Right cardiac atrium (tissue), 5 donors: ENCODE data around the gene DOCK11. TPM values are rescaled to one million over a fixed set of nuclear protein-coding genes. Genes with fewer than 3 reads are reported as not detected.

Experiments
- ATAC-seq, 2 donors: fragments of 200-7000 bp; cut with Tn5 transposase; one replicate each; pipeline versions ENCODE4 v1.8.0 to v1.9.1; 2020; ENCODE audit warnings: moderate library complexity in 2 of 2, mild to moderate bottlenecking in 1 of 2
- DNase-seq, 3 donors: peaks; one replicate each; pipeline ENCODE4 v3.0.0-alpha.2; 2020
- H3K27ac ChIP-seq: one replicate; pipeline ENCODE4 v1.5.1; 2013; ENCODE audit warnings: mild to moderate bottlenecking, low read length, control low read depth, moderate library complexity
- H3K27me3 ChIP-seq: one replicate; pipeline ENCODE4 v1.6.1; 2013; ENCODE audit not compliant: control insufficient read depth, insufficient read depth
- H3K4me1 ChIP-seq: one replicate; pipeline ENCODE4 v1.6.1; 2013; ENCODE audit warnings: low read length; ENCODE audit not compliant: control insufficient read depth, insufficient read depth
- H3K4me3 ChIP-seq: one replicate; pipeline ENCODE4 v1.5.1; 2013; ENCODE audit warnings: low read length, control low read depth
- H3K9me3 ChIP-seq: one replicate; pipeline ENCODE4 v1.6.1; 2013; ENCODE audit warnings: low read length; ENCODE audit not compliant: control insufficient read depth
- WGBS: extraction: QIAGEN DNeasy Blood & Tissue Kit; methylation state at CpG from one replicate; pipeline ENCODE4 v1.1.7; 2013; 5-methylcytosine and 5-hydroxymethylcytosine counted together
- intact Hi-C, 4 donors: fragments of 100-400 bp; cut with DNase I; formaldehyde crosslinking; loops; one replicate each; pipeline versions ENCODE4 v1.11.0 to v1.14.0; 2022 to 2023
- polyA plus RNA-seq: library from polyadenylated mRNA; stranded (reverse); fragments of 200-250 nt; gene quantifications from one replicate; pipeline ENCODE4 v1.2.3, GENCODE V29; 2013
- total RNA-seq, 4 donors: library from RNA; stranded (reverse); fragmentation: NEBNext Ultra II Directional; extraction: Animal tissue kit (Norgen Biotek cat#: 25700); gene quantifications; one replicate each; pipeline ENCODE4 v1.2.1, GENCODE V29; 2021
- donor health status: healthy with polysubstance abuse.
- donor health status: DM: no; HTN: yes; CAD: no.
- donor health status: DM: no; HTN: no; CAD: no.
- donor health status: DM: no; HTN: yes; CAD: no; lungs with severe emphysema.
- donor health status: DM: yes; HTN: yes; CAD: no.

Gene DOCK11
- total and polyA plus RNA-seq, 5 donors: 3.3 to 8.5 (median 6.0) TPM

DNA sequence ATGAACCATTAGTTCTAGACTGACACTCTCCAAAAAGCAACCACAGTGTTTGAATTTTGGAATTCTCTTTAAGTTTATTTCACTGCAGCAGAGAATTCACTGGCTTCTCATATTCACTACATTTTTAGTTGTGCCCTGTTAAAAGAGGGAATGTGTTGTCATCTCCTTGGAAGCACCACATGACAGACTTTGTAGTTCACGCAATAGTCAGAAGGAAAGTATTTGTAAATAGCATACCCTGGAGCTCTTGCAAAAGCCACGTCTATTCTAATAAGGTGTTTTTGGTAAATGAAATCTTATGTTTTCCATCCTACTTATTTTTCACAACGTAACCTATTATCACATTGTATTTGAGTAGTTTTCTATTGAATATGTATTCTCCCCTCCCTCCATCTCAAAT, 25.8 kb downstream of the DOCK11 start:
- ATAC-seq: no peak
- H3K4me1 ChIP-seq: peaks cover 1% of the 10 kb centered on the region

GRCh38 chrX:118522230-118522926, 26.8 kb downstream of the DOCK11 start:
- intact Hi-C loops: no loop called here
- ATAC-seq (no peak), DNase-seq (no peak)
- Histone ChIP-seq H3K27ac (no peak overlapping the region), H3K4me1 (peaks cover 1% of the 10 kb centered on the region), H3K9me3 (no peaks in the 10 kb centered on the region), H3K27me3 (no peaks in the 10 kb centered on the region), H3K4me3 (no peak overlapping the region)
- WGBS: 92% methylated on average over 3 of the region's 3 CpGs

More for the DNA sequence above, 25.8 kb downstream of the DOCK11 start:
- Histone ChIP-seq H3K9me3 (no peaks in the 10 kb centered on the region), H3K27me3 (no peaks in the 10 kb centered on the region), H3K4me3 (no peak overlapping the region), H3K27ac (no peak overlapping the region)
- DNase-seq: no peak
- 59% methylated on average over 3 of the region's 3 CpGs for WGBS
- intact Hi-C loops: no loop called here

DNA sequence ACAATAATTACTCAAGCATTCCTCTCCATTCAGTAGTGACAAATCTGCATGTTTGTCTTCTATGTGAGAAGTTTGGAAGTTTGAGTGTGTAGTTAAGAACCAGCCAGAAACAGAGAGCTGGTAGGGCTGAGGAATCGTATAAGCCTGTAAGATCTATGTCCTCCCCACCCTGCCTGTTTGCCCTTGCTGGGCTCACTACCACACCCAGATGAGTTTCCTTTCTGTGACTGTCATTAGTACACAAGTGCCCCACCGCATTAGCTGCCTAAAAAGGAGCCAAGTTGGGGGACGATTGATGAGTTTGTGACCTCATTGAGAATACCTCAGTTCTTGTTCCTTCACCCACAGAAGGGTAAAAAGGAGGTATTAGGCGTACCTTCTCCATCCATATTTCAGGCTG, 28.3 kb downstream of the DOCK11 start:
- DNase-seq (no peak), ATAC-seq (no peak)
- H3K9me3 ChIP-seq: no peaks in the 10 kb centered on the region
- H3K4me3 ChIP-seq: no peak overlapping the region
- intact Hi-C loops: no loop called here
- no peaks in the 10 kb centered on the region for H3K27me3 ChIP-seq
- H3K4me1 ChIP-seq: peaks cover 1% of the 10 kb centered on the region
- no peak overlapping the region for H3K27ac ChIP-seq
- 67% methylated on average over 4 of the region's 4 CpGs for WGBS

DNA sequence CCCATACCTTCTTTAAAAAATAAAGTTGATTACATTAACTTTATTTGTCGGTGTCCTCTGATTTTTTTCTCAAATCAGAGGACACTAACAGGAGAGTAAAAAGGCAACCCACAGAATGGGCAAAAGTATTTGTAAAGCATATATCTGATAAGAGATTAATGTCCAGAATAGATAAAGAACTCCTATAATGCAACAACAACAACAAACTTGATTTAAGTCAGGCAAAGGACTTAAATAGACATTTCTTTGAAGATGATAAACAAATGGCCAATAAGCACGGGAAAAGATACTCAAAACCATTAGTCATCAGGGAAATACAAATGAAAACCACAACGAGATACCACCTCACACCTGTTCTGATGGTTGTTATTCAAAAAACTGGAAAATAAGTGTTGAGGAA, 28.7 kb downstream of the DOCK11 start:
- intact Hi-C loops: no loop called here
- Histone ChIP-seq H3K27ac (no peak overlapping the region), H3K4me3 (no peak overlapping the region), H3K4me1 (peaks cover 1% of the 10 kb centered on the region), H3K9me3 (no peaks in the 10 kb centered on the region), H3K27me3 (no peaks in the 10 kb centered on the region)
- no peak for DNase-seq
- ATAC-seq: no peak
- WGBS: 61% methylated on average over 3 of the region's 3 CpGs

- H3K4me1 ChIP-seq: peaks cover under 1% of the 10 kb centered on the region
- ATAC-seq (no peak), DNase-seq (no peak)
- 82% methylated on average over 4 of the region's 4 CpGs for WGBS
- no peaks in the 10 kb centered on the region for H3K27me3 ChIP-seq
- intact Hi-C loops: no loop called here
- H3K27ac ChIP-seq: no peak overlapping the region
- no peak overlapping the region for H3K4me3 ChIP-seq
- no peaks in the 10 kb centered on the region for H3K9me3 ChIP-seq
Observed at GRCh38 chrX:118525174-118525730, 29.6 kb downstream of the DOCK11 start.

DNA sequence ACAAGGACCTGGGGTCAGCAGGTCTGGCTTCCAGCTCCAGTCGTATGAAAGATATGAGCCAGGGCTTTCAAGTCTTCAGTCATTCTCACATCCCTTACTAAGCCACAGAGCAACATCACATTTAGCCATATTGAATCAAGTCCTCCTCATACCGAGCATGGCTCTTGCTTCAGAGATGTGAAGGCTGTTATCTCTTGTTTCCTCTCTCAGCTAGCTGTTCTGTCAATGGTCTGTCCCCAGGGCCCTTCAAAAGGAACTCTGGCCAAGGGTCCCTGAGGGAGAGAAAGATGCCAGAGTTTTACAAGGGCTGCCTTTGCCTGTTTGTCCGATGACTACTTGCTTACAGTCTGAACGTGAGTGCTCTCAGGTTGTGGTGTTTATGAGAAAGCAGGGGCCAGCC, 30.5 kb downstream of the DOCK11 start:
- H3K27me3 ChIP-seq: no peaks in the 10 kb centered on the region
- no peak overlapping the region for H3K4me3 ChIP-seq
- H3K27ac ChIP-seq: peak overlapping the region; percentile 45
- intact Hi-C loops: no loop called here
- DNase-seq (no peak), ATAC-seq (peak in 1 of 2 donors; percentile 16)
- 28% methylated on average over 4 of the region's 4 CpGs for WGBS
- H3K4me1 ChIP-seq: no peaks in the 10 kb centered on the region
- H3K9me3 ChIP-seq: no peaks in the 10 kb centered on the region

GRCh38 chrX:118528071-118528737, 32.6 kb downstream of the DOCK11 start:
- intact Hi-C loops: no loop called here
- H3K4me1 ChIP-seq: no peaks in the 10 kb centered on the region
- H3K9me3 ChIP-seq: no peaks in the 10 kb centered on the region
- H3K27me3 ChIP-seq: no peaks in the 10 kb centered on the region
- DNase-seq (no peak), ATAC-seq (no peak)
- no peak overlapping the region for H3K4me3 ChIP-seq
- 80% methylated on average over 10 of the region's 10 CpGs for WGBS
- no peak overlapping the region for H3K27ac ChIP-seq

- Histone ChIP-seq H3K4me3 (no peak overlapping the region), H3K4me1 (no peaks in the 10 kb centered on the region), H3K27ac (no peak overlapping the region), H3K27me3 (no peaks in the 10 kb centered on the region), H3K9me3 (no peaks in the 10 kb centered on the region)
- no peak for DNase-seq
- 44% methylated on average over 3 of the region's 3 CpGs for WGBS
- ATAC-seq: peak in 1 of 2 donors; percentile 44
- intact Hi-C loops: no loop called here
Observed at GRCh38 chrX:118530219-118530911, 34.8 kb downstream of the DOCK11 start.

DNA sequence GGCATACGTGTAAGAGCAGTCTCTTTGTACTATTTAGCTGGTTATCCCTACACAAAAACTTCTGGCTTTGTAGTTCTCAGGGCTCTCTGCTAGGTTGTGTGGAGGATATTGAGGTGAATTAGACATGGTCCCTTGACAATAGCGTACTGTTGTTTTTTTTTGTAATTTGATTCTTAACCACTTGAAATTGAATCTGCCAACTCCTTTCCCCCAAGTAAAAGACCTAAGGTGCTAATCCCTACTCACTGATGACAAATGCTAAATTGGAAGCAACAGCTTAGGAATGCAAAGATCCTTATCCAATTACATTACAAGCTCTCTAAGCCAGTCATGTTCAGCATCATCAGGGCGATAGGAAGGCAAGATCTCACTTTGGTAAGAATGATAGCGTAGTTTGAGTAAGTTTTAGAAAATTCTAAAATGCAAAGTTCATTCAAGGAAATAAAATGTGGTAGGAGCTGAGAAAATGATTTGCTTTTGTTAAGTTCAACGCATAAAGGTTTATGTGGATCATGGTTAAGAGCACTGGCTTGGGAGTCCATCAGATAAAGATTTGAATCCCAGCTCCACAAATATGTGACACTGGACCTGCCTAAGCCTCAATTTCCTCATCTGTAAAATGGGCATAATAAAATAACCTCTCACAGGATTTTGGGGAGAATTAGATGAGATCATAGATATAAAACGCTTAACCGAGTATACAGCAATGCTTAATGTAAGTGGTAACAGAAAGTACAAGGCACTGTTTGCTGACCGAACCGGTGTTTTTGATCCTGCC, 39.3 kb downstream of the DOCK11 start:
- Histone ChIP-seq H3K9me3 (no peaks in the 10 kb centered on the region), H3K4me1 (no peaks in the 10 kb centered on the region), H3K27ac (no peak overlapping the region), H3K27me3 (no peaks in the 10 kb centered on the region), H3K4me3 (no peak overlapping the region)
- DNase-seq: no peak
- no peak for ATAC-seq
- 90% methylated on average over 9 of the region's 9 CpGs for WGBS
- intact Hi-C loops: no loop called here

DNA sequence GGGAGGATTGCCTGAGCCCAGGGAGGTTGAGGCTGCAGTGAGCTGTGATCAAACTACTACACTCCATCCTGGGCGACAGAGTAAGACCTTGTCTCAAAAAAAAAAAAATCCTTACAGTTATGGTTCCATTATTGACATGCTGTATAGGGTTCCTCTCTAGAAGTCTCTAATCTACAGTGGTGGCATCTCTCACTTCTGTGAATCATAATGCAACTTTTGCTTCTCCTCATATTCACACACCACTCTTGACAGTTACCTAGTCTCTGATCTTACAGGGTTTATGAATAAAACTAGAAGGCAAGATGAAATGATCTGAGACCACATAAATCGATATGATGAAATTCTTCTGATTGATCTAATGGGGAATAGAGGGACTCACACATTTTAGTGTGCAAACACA, 40.6 kb downstream of the DOCK11 start:
- Histone ChIP-seq H3K4me3 (no peak overlapping the region), H3K9me3 (no peaks in the 10 kb centered on the region), H3K27me3 (no peaks in the 10 kb centered on the region), H3K4me1 (no peaks in the 10 kb centered on the region), H3K27ac (no peak overlapping the region)
- intact Hi-C loops: no loop called here
- WGBS: 94% methylated on average over 2 of the region's 2 CpGs
- DNase-seq: no peak
- ATAC-seq: no peak
